COLO668 (cell line): ENCODE data around the gene COL6A1.
A peak's percentile ranks its signal among the peaks of the same experiment; 100 is the strongest.
"Not testable (repeated sequence)": the region's sequence is repeated elsewhere in the genome, so short reads cannot be mapped to it uniquely, and the experiment has no call there.

Experiments used
- DNase-seq: peaks from one replicate; lab custom pipeline; 2025; ENCODE audit not compliant: unreplicated experiment; lab: John Stamatoyannopoulos, UW

COL6A1 gene

GRCh38 chr21:46004168-46004861 lies 22.7 kb downstream of the COL6A1 start:
- no peak for DNase-seq

- DNase-seq, result no peak
These were observed 23.5 kb downstream of the COL6A1 start for GRCh38 chr21:46005081-46005480.

GRCh38 chr21:46005481-46005881 lies 23.9 kb downstream of the COL6A1 start:
- no peak for DNase-seq

GRCh38 chr21:46005894-46006546 lies 24.4 kb downstream of the COL6A1 start:
- DNase-seq, result not testable (repeated sequence)

- no peak for DNase-seq
These were observed 25.2 kb downstream of the COL6A1 start for GRCh38 chr21:46006547-46007491.

- no peak for DNase-seq
These were observed 25.9 kb downstream of the COL6A1 start for GRCh38 chr21:46007492-46007868.

GRCh38 chr21:46008893-46009621 lies 27.5 kb downstream of the COL6A1 start:
- no peak for DNase-seq

GRCh38 chr21:46009951-46010705 lies 28.6 kb downstream of the COL6A1 start:
- no peak for DNase-seq

- no peak for DNase-seq
These were observed 29.8 kb downstream of the COL6A1 start for GRCh38 chr21:46011267-46011967.

- no peak for DNase-seq
These were observed 30.6 kb downstream of the COL6A1 start for GRCh38 chr21:46012154-46012553.

GRCh38 chr21:46014828-46015227 lies 33.3 kb downstream of the COL6A1 start:
- DNase-seq, result no peak

- no peak for DNase-seq
These were observed 35.6 kb downstream of the COL6A1 start for GRCh38 chr21:46017148-46017547.

- no peak for DNase-seq
These were observed 36.1 kb downstream of the COL6A1 start for GRCh38 chr21:46017695-46018094.

- DNase-seq, result no peak
These were observed 37.0 kb downstream of the COL6A1 start for GRCh38 chr21:46018615-46019014.

- no peak for DNase-seq
These were observed 39.0 kb downstream of the COL6A1 start for GRCh38 chr21:46020581-46020980.

GRCh38 chr21:46021398-46021797 lies 39.8 kb downstream of the COL6A1 start:
- DNase-seq, result no peak

- DNase-seq, result no peak
These were observed 40.5 kb downstream of the COL6A1 start for GRCh38 chr21:46021978-46022544.

GRCh38 chr21:46022551-46023525 lies 41.3 kb downstream of the COL6A1 start:
- peak; percentile 45 for DNase-seq
